ENCODE measurements around the gene KIF5C.

Gene KIF5C

DNA sequence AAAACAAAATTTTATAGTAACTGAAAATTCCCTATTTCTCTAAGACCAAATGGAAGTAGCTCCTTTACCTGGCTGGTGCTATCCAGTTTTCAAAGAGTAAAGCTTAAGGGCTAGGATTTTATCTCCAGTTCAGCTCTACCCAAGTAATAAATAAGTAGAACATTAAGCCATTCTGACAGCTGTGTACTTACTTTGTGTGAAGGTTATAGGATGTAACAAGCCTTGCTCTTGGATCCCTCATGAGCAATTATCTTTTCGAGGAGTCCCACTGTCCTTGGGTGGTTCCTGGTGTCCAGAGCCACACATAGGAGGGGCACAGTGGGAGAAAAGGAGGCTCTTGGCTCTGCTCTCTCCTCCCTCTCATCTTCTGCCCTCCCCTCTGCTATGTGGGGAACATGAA is 45.5 kb downstream of the KIF5C start:
- no peak for TF ChIP-seq CTCF (IDR thresholded peaks at IDR 0.05; ENCODE audit: low read depth, low read length)
- no peak overlapping the region for H3K4me3 ChIP-seq (replicated peaks in 1 of 2; ENCODE audit: low read depth in 2 of 2, low read length in 2 of 2)
- no peak for DNase-seq (ENCODE audit: low read depth in 2 of 2)

GRCh38 chr2:148922062-148922461 is 47.0 kb downstream of the KIF5C start:
- TF ChIP-seq CTCF (IDR thresholded peaks at IDR 0.05; ENCODE audit: low read depth, low read length), result no peak
- no peak for DNase-seq (ENCODE audit: low read depth in 2 of 2)
- H3K4me3 ChIP-seq (replicated peaks in 1 of 2; ENCODE audit: low read depth in 2 of 2, low read length in 2 of 2), result no peak overlapping the region

- DNase-seq (ENCODE audit: low read depth in 2 of 2), result no peak
- no peak overlapping the region for H3K4me3 ChIP-seq (replicated peaks in 1 of 2; ENCODE audit: low read depth in 2 of 2, low read length in 2 of 2)
- no peak for TF ChIP-seq CTCF (IDR thresholded peaks at IDR 0.05; ENCODE audit: low read depth, low read length)
Measured at GRCh38 chr2:148922776-148923475, 47.9 kb downstream of the KIF5C start.

DNA sequence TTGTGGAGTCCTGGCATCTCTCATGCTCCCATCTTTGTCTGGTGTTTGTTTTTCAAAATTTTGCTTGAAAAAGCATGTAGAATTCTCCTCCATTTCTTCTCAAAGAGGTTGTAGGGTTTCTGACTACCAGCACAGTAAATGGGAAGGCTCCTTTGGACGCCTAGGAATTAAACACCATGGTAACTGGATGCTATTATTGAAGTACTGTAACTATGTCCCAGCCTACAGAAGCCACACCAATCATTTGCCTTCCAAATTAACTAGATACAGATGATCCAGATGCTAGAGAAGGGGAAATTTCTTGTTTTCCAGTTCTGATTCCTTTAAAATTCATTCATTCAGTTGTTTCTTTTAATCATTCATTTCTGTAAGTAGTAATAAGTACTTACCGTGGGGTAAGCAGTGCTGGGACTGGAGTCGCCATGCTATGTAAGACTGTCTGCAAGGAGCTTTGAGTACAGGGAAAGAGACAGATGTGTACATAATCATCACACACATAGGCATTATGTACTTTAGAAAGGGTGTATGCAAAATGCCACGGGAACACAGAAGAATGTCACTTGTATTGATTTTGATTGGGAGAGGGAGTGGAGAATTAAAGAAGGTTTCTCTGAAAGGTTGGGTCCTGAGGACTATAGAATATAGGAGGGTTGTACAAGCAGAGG is 49.6 kb downstream of the KIF5C start:
- no peak for TF ChIP-seq CTCF (IDR thresholded peaks at IDR 0.05; ENCODE audit: low read depth, low read length)
- no peak for DNase-seq (ENCODE audit: low read depth in 2 of 2)
- H3K4me3 ChIP-seq (replicated peaks in 1 of 2; ENCODE audit: low read depth in 2 of 2, low read length in 2 of 2), result no peak overlapping the region

DNA sequence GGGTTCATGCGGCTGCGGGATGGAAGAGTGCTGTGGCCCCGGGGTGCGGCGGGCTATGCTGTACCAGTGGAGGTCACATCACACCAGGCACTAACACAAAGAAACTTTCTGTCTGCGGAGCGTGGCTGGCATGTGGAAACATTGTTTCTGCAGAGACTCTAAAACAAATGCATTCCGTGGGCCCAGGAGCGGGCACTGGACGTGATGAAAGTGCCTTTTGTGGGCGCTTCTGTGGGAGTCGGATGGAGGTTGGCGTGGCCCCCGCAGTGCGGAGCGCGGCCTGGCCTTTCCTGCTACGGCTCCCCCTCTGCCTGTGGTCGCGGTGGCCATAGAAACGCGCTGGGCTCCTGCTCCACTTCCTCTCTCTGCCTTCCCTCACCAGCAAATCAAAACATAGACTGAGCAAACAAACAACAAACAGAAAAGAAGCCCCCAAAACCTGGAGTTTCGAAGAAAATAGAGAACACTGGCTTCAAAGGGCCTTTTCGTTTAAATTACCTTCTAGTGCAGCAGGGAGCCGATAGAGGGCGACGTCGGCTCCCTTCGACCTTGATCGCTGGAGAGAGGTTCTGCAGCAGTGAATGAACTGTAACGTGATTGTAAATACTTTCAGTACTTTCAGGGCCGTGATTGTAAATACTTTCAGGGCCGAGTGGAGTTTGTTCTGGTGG is 51.4 kb downstream of the KIF5C start:
- peak; percentile 27 to 38 for DNase-seq (ENCODE audit: low read depth in 2 of 2)
- H3K4me3 ChIP-seq (replicated peaks in 1 of 2; ENCODE audit: low read depth in 2 of 2, low read length in 2 of 2), result no peak overlapping the region
- peak; percentile 37 for TF ChIP-seq CTCF (IDR thresholded peaks at IDR 0.05; ENCODE audit: low read depth, low read length)

GRCh38 chr2:148926981-148927401 is 52.0 kb downstream of the KIF5C start:
- TF ChIP-seq CTCF (IDR thresholded peaks at IDR 0.05; ENCODE audit: low read depth, low read length), result no peak
- no peak overlapping the region for H3K4me3 ChIP-seq (replicated peaks in 1 of 2; ENCODE audit: low read depth in 2 of 2, low read length in 2 of 2)
- DNase-seq (ENCODE audit: low read depth in 2 of 2), result no peak

Measured in cardiac fibroblast (primary cell).